NCI-H2029 treated with DMSO at 0.1 percent for 48 hours (cell line): ENCODE data around the gene TMEM156.

Source experiments
- DNase-seq: peaks from one replicate; lab custom pipeline; 2025; lab: John Stamatoyannopoulos, UW

Gene TMEM156

GRCh38 chr4:38925492-38926413 lies 106.5 kb downstream of the TMEM156 start:
- DNase-seq: no peak

GRCh38 chr4:38924353-38924752 lies 107.9 kb downstream of the TMEM156 start:
- DNase-seq: no peak

- no peak for DNase-seq
Observed at GRCh38 chr4:38923746-38924145, 108.5 kb downstream of the TMEM156 start.

- DNase-seq: no peak
Observed at GRCh38 chr4:38921151-38921550, 111.1 kb downstream of the TMEM156 start.

- no peak for DNase-seq
Observed at GRCh38 chr4:38920677-38921076, 111.5 kb downstream of the TMEM156 start.

- no peak for DNase-seq
Observed at GRCh38 chr4:38920186-38920585, 112.0 kb downstream of the TMEM156 start.

- no peak for DNase-seq
Observed at GRCh38 chr4:38919494-38919893, 112.7 kb downstream of the TMEM156 start.

GRCh38 chr4:38917481-38918025 lies 114.7 kb downstream of the TMEM156 start:
- no peak for DNase-seq
